HCT116 (cell line): ENCODE results near the gene ACTR6. TPM values are rescaled to one million over a fixed set of nuclear protein-coding genes. Genes with fewer than 3 reads are reported as not detected.

Source experiments
- ATAC-seq: fragments of 200-7000 bp; cut with Tn5 transposase; 2 replicates; pipeline ENCODE4 v1.9.1; 2020; ENCODE audit warnings: mild to moderate bottlenecking, moderate library complexity
- BruUV-seq: library from RNA; stranded (reverse); fragments of 400-500 nt; replicated peaks from 2 replicates; lab custom pipeline; 2021; lab: Mats Ljungman, UMichigan
- CTCF ChIA-PET: fragments of 300-600 bp; sonication (Branson Sonifier 250); formaldehyde crosslinking; loops from one replicate; lab custom pipeline; 2021; ENCODE audit warnings: antibody characterized with exemption; lab: Charles Lee
- POLR2A ChIA-PET: fragments of 300-600, 350-600 bp; sonication (Branson Sonifier 250); formaldehyde crosslinking; loops from one replicate; lab custom pipeline; 2021; ENCODE audit warnings: antibody characterized with exemption; lab: Charles Lee
- RAD21 ChIA-PET, 2 experiments: fragments of 300-600 bp; sonication (Branson Sonifier 250); formaldehyde crosslinking; loops; one replicate each; lab custom pipeline; 2023; ENCODE audit warnings: low total read pairs in 2 of 2; ENCODE audit not compliant: uncharacterized antibody in 2 of 2, unreplicated experiment in 2 of 2, low non-redundant PET in 1 of 2; lab: Charles Lee
- DNase-seq: peaks from one replicate; pipeline ENCODE4 v3.0.0-alpha.2; 2010; ENCODE audit warnings: low read depth, low spot score
- H2AFZ ChIP-seq: fragments of 200-600 bp; shearing (Covaris generic), sonication (generic); 2 replicates; pipeline ENCODE4 v1.6.1; 2017; ENCODE audit warnings: low read depth, mixed run types, mixed read lengths, antibody characterized with exemption, low read length; ENCODE audit not compliant: poor library complexity, severe bottlenecking
- H3K27ac ChIP-seq: 2 replicates; pipeline ENCODE4 v1.5.1; 2012; ENCODE audit warnings: low read depth, low read length
- H3K27me3 ChIP-seq: fragments of 200-600 bp; sonication (generic); 2 replicates; pipeline ENCODE4 v1.6.1; 2016; ENCODE audit warnings: mixed run types, low read length, mixed read lengths; ENCODE audit not compliant: insufficient read depth
- H3K36me3 ChIP-seq, 2 experiments: fragments of 200-500 bp in 1 of 2; fragments of 200-600 bp in 1 of 2; sonication (Bioruptor generic) in 1 of 2; sonication (generic) in 1 of 2; 2 replicates each; pipeline versions ENCODE4 v1.5.1 to v1.6.1; 2014 to 2016; ENCODE audit warnings: low read length in 2 of 2, inconsistent platforms in 1 of 2, mixed read lengths in 1 of 2, mixed run types in 1 of 2; ENCODE audit not compliant: insufficient read depth in 2 of 2, control insufficient read depth in 1 of 2
- H3K4me1 ChIP-seq, 2 experiments: fragments of 200-600 bp in 1 of 2; sonication (generic) in 1 of 2; 2 replicates each; pipeline versions ENCODE4 v1.5.1 to v1.6.1; 2012 to 2017; ENCODE audit warnings: low read length in 2 of 2, inconsistent platforms in 1 of 2, mild to moderate bottlenecking in 1 of 2, mixed read lengths in 1 of 2, mixed run types in 1 of 2, moderate library complexity in 1 of 2; ENCODE audit not compliant: insufficient read depth in 2 of 2, control insufficient read depth in 1 of 2
- H3K4me2 ChIP-seq: fragments of 200-600 bp; sonication (generic); 2 replicates; pipeline ENCODE4 v1.6.1; 2017; ENCODE audit warnings: mixed run types, low read length, mixed read lengths
- H3K4me3 ChIP-seq, 2 experiments: fragments of 200-600 bp in 1 of 2; sonication (generic) in 1 of 2; replicated peaks in 1 of 2; 2 replicates each; pipeline ENCODE4 v1.5.1; 2011 to 2016; ENCODE audit warnings: low read length in 2 of 2, control low read depth in 1 of 2, low read depth in 1 of 2, mild to moderate bottlenecking in 1 of 2, mixed read lengths in 1 of 2, mixed run types in 1 of 2
- H3K79me2 ChIP-seq: fragments of 200-600 bp; sonication (generic); 2 replicates; pipeline ENCODE4 v1.6.1; 2017; ENCODE audit warnings: mild to moderate bottlenecking, mixed run types, low read length, moderate library complexity, mixed read lengths; ENCODE audit not compliant: insufficient read depth
- H3K9ac ChIP-seq: fragments of 200-600 bp; sonication (generic); 2 replicates; pipeline ENCODE4 v1.6.1; 2016; ENCODE audit warnings: low read length, mixed read lengths
- H3K9me2 ChIP-seq: fragments of 200-600 bp; sonication (generic), shearing (Covaris generic); 2 replicates; pipeline ENCODE4 v1.6.1; 2017; ENCODE audit warnings: mixed run types, mild to moderate bottlenecking, moderate library complexity; ENCODE audit not compliant: insufficient read depth
- H3K9me3 ChIP-seq, 2 experiments: fragments of 200-500 bp in 1 of 2; fragments of 200-600 bp in 1 of 2; sonication (Bioruptor generic) in 1 of 2; sonication (generic) in 1 of 2; 2 replicates each; pipeline ENCODE4 v1.6.1; 2014 to 2017; ENCODE audit warnings: low read length in 2 of 2, mixed read lengths in 2 of 2, inconsistent platforms in 1 of 2, low read depth in 1 of 2, mild to moderate bottlenecking in 1 of 2, mixed run types in 1 of 2, moderate library complexity in 1 of 2; ENCODE audit not compliant: control insufficient read depth in 1 of 2, insufficient read depth in 1 of 2
- H4K20me1 ChIP-seq: fragments of 200-600 bp; sonication (generic), shearing (Covaris generic); 2 replicates; pipeline ENCODE4 v1.6.1; 2017; ENCODE audit warnings: mixed run types, mild to moderate bottlenecking, moderate library complexity; ENCODE audit not compliant: insufficient read depth
- CEBPB ChIP-seq: IDR thresholded peaks from 2 replicates; pipeline ENCODE4 v1.6.1; 2012; ENCODE audit warnings: low read depth
- CTCF ChIP-seq, 3 experiments: fragments of 200-600 bp in 1 of 3; sonication (generic) in 1 of 3; IDR thresholded peaks in 2 of 3; conservative IDR thresholded peaks in 1 of 3; 2 replicates each; pipeline ENCODE4 v1.5.1; 2012 to 2017; ENCODE audit warnings: low read depth in 2 of 3, low read length in 2 of 3, antibody characterized with exemption in 1 of 3, borderline replicate concordance in 1 of 3, control low read depth in 1 of 3, mild to moderate bottlenecking in 1 of 3, mixed read lengths in 1 of 3, mixed run types in 1 of 3, moderate library complexity in 1 of 3; ENCODE audit not compliant: insufficient read depth in 1 of 3
- ELF1 ChIP-seq: IDR thresholded peaks from 2 replicates; pipeline ENCODE4 v1.6.1; 2012; ENCODE audit warnings: low read depth, borderline replicate concordance
- MAX ChIP-seq: IDR thresholded peaks from 2 replicates; pipeline ENCODE4 v1.6.1; 2012
- POLR2AphosphoS5 ChIP-seq: IDR thresholded peaks from 2 replicates; pipeline ENCODE4 v1.6.1; 2011; ENCODE audit warnings: mild to moderate bottlenecking, low read depth, low read length, moderate library complexity
- RAD21 ChIP-seq: IDR thresholded peaks from 2 replicates; pipeline ENCODE4 v1.6.1; 2012; ENCODE audit warnings: low read depth, mild to moderate bottlenecking
- intact Hi-C: fragments of 100-400 bp; cut with micrococcal nuclease; formaldehyde crosslinking; loops from 2 replicates; pipeline ENCODE4 v1.10.0; 2022
- total RNA-seq: library from RNA; stranded (reverse); gene quantifications from one replicate; pipeline ENCODE4 v1.2.1, GENCODE V29; 2021; ENCODE audit not compliant: unreplicated experiment

Gene ACTR6
- total RNA-seq, 1 experiment from 2014 or later, result 40.4 TPM

- TF ChIP-seq MAX (no peak), RAD21 (no peak)
These were observed 65.3 kb downstream of the ACTR6 start (continued) for GRCh38 chr12:100265732-100266584.

- CTCF ChIA-PET, result interaction anchor here (0.9 to 1.1 kb wide), 4 partner anchors 31 to 288 kb away, joined by 3 read pairs; no protein-coding TSS in a partner anchor
- peak overlapping the region; percentile 89 for H2AFZ ChIP-seq
- DNase-seq, result no peak
These were observed 65.9 kb downstream of the ACTR6 start for GRCh38 chr12:100266585-100266834.

More at GRCh38 chr12:100266585-100266834, 65.9 kb downstream of the ACTR6 start:
- peak; percentile 88 for ATAC-seq
- H3K27me3 ChIP-seq, result no peaks in the 10 kb centered on the region
- no TSS peak for BruUV-seq
- peaks cover 41% of the 10 kb centered on the region for H3K79me2 ChIP-seq
- peak overlapping the region; percentile 89 for H3K27ac ChIP-seq
- H3K9ac ChIP-seq, result peak overlapping the region; percentile 89
- RAD21 ChIA-PET, result interaction anchor here in 1 of 2 experiments (1.1 kb wide), 1 partner anchor 111 kb away, joined by 3 read pairs; no protein-coding TSS in a partner anchor
- POLR2A ChIA-PET, result interaction anchor here (0.7 to 1.7 kb wide), 4 partner anchors 9 to 66 kb away, joined by 3 to 8 read pairs (median 4); partner anchors contain the start of gene ACTR6
- intact Hi-C loops, result loop anchor here (2.0 to 5.0 kb wide), 2 partner anchors 66 to 124 kb away; partner anchors contain the start of genes ACTR6 and BLTP3B
- peak overlapping the region; percentile 76 for H3K4me2 ChIP-seq
- H3K36me3 ChIP-seq, result 0 out of 4 replicates have a peak, but pooled peaks cover 0 to 2% of the 10 kb centered on the region in 2 experiments
- peak overlapping the region; percentile 79 to 92 for H3K4me3 ChIP-seq
- no peaks in the 10 kb centered on the region for H3K9me3 ChIP-seq
- no peaks in the 10 kb centered on the region for H3K9me2 ChIP-seq
- H4K20me1 ChIP-seq, result no peaks in the 10 kb centered on the region
- TF ChIP-seq CTCF (IDR thresholded peaks at IDR 0.05 in 2 of 3, conservative IDR thresholded peaks at IDR 0.05 in 1 of 3; ENCODE audit: borderline replicate concordance in 1 of 3, insufficient read depth in 1 of 3, low read depth in 2 of 3, low read length in 2 of 3) (no peak), ELF1 (no peak), POLR2AphosphoS5 (peak; percentile 65), CEBPB (no peak)
- TF ChIP-seq, all 23 proteins: peak for 1
- H3K4me1 ChIP-seq, result peaks cover 3 to 18% of the 10 kb centered on the region in 2 experiments; a peak in 3 of 4 replicates
